Left ventricle myocardium superior (tissue), 1 donor: ENCODE measurements around the gene TMEM52B. TPM values are rescaled to one million over a fixed set of nuclear protein-coding genes. Genes with fewer than 3 reads are reported as not detected.

Experiments used
- ATAC-seq: fragments of 200-7000 bp; cut with Tn5 transposase; one replicate; pipeline ENCODE4 v1.9.1; 2020; ENCODE audit warnings: mild to moderate bottlenecking, moderate library complexity
- DNase-seq: peaks from one replicate; pipeline ENCODE4 v3.0.0-alpha.2; 2020
- intact Hi-C: fragments of 100-400 bp; cut with micrococcal nuclease; formaldehyde crosslinking; loops from one replicate; pipeline ENCODE4 v1.11.0; 2022
- total RNA-seq: library from RNA; stranded (reverse); fragmentation: NEBNext Ultra II Directional; extraction: Animal tissue kit (Norgen Biotek cat#: 25700); gene quantifications from one replicate; pipeline ENCODE4 v1.2.1, GENCODE V29; 2021
- donor health status: DM: no; HTN: yes; CAD: no; lungs with severe emphysema.

TMEM52B gene
- total RNA-seq, 1 donor from 2014 or later: not detected

GRCh38 chr12:10227648-10228047 is 48.8 kb downstream of the TMEM52B start:
- DNase-seq (no peak), ATAC-seq (no peak)
- intact Hi-C loops: no loop called here

GRCh38 chr12:10234562-10234961 is 55.7 kb downstream of the TMEM52B start:
- intact Hi-C loops: loop anchor here (2.0 kb wide), 1 partner anchor 328 kb away; no protein-coding TSS in a partner anchor
- ATAC-seq (no peak), DNase-seq (no peak)

- peak; percentile 80 for ATAC-seq
- DNase-seq: peak; percentile 44
- intact Hi-C loops: loop anchor here (2.0 kb wide), 1 partner anchor 327 kb away; no protein-coding TSS in a partner anchor
Observed at GRCh38 chr12:10235761-10236631, 57.2 kb downstream of the TMEM52B start.

- ATAC-seq (no peak), DNase-seq (no peak)
- intact Hi-C loops: no loop called here
Observed at GRCh38 chr12:10236720-10237119, 57.9 kb downstream of the TMEM52B start.

- ATAC-seq (no peak), DNase-seq (no peak)
- intact Hi-C loops: no loop called here
Observed at GRCh38 chr12:10238526-10238925, 59.7 kb downstream of the TMEM52B start.

- intact Hi-C loops: no loop called here
- DNase-seq (no peak), ATAC-seq (no peak)
Observed at GRCh38 chr12:10241290-10241689, 62.5 kb downstream of the TMEM52B start.

Other genes with a start within 250 kb of the TMEM52B start
- gene CLEC2A, start 246.7 kb upstream of the TMEM52B start, total RNA-seq: not detected
- 4.9 TPM for gene CLEC12A, start 207.6 kb upstream of the TMEM52B start, total RNA-seq
- gene CLEC1B, start 179.9 kb upstream of the TMEM52B start, total RNA-seq: not detected
- not detected for gene CLEC12B, start 168.4 kb upstream of the TMEM52B start, total RNA-seq
- not detected for gene CLEC9A, start 148.3 kb upstream of the TMEM52B start, total RNA-seq
- gene CLEC1A, start 80.0 kb upstream of the TMEM52B start, total RNA-seq: 4.4 TPM
- 2.8 TPM for gene CLEC7A, start 48.8 kb upstream of the TMEM52B start, total RNA-seq
- gene OLR1, start 6.9 kb upstream of the TMEM52B start, total RNA-seq: 0.64 TPM
- 217 TPM for gene GABARAPL1, start 33.8 kb downstream of the TMEM52B start, total RNA-seq
- gene KLRD1, start 128.8 kb downstream of the TMEM52B start, total RNA-seq: 1.5 TPM
- gene KLRK1, start 211.0 kb downstream of the TMEM52B start, total RNA-seq: not detected
- gene KLRC4, start 230.7 kb downstream of the TMEM52B start, total RNA-seq: not detected
- gene KLRC3, start 241.6 kb downstream of the TMEM52B start, total RNA-seq: not detected